ENCODE data around the gene SYCP3. TPM values are rescaled to one million over a fixed set of nuclear protein-coding genes. Genes with fewer than 3 reads are reported as not detected.
A peak's percentile ranks its signal among the peaks of the same experiment; 100 is the strongest.

Gene SYCP3
- total RNA-seq, 1 donor from 2014 or later, result under 0.01 TPM

DNA sequence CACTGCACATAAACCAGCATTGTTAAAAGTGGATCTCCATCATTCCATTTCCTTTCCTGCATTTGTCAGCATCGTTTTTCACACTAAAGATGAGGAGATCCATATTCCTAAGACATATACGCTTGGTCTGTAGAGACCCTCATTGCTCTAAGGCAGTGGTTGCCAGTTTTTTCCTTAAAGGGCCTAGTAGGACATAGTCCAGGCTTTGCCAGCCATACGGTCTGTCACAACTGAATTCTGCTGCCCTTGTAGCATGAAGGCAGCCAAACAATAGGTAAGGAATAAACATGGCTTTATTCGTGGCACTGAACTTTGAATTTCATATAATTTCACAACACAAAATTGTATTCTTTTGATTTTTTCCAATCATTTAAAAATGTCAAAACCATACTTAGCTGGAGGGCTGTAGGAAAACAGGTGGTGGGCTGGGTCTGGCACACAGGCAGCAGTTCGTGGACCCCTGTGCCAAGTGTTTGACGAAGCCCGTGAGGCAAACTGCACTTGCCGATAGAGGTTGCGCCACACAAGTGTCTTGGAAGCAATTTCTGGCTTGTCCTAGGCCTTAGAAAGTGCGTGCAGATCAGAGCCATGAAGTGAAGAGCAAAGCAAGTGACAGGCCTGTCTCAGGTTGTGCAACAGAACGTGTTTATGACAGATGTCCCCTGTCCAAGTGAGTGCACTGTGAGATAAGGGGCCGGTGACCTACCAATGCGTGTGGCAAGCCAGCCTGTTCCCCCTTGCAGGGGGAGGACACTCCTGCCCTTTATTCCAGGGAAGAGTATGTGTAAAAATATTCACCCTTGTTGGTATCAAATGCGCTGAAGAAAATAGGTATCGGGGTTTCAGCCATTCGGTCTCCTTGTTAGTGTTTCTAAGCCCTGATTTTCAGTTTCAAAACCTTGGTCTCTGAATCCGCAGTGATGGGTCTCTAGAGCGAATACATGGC lies 42.7 kb downstream of the SYCP3 start:
- TF ChIP-seq, protein P1, sequence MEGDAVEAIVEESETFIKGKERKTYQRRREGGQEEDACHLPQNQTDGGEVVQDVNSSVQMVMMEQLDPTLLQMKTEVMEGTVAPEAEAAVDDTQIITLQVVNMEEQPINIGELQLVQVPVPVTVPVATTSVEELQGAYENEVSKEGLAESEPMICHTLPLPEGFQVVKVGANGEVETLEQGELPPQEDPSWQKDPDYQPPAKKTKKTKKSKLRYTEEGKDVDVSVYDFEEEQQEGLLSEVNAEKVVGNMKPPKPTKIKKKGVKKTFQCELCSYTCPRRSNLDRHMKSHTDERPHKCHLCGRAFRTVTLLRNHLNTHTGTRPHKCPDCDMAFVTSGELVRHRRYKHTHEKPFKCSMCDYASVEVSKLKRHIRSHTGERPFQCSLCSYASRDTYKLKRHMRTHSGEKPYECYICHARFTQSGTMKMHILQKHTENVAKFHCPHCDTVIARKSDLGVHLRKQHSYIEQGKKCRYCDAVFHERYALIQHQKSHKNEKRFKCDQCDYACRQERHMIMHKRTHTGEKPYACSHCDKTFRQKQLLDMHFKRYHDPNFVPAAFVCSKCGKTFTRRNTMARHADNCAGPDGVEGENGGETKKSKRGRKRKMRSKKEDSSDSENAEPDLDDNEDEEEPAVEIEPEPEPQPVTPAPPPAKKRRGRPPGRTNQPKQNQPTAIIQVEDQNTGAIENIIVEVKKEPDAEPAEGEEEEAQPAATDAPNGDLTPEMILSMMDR (conservative IDR thresholded peaks at IDR 0.05; ENCODE audit: low read depth, low read length), result no peak
- H3K4me3 ChIP-seq (ENCODE audit: low read depth, low read length), result peak overlapping the region; percentile 79
- no peak for DNase-seq (ENCODE audit: low read depth)

DNA sequence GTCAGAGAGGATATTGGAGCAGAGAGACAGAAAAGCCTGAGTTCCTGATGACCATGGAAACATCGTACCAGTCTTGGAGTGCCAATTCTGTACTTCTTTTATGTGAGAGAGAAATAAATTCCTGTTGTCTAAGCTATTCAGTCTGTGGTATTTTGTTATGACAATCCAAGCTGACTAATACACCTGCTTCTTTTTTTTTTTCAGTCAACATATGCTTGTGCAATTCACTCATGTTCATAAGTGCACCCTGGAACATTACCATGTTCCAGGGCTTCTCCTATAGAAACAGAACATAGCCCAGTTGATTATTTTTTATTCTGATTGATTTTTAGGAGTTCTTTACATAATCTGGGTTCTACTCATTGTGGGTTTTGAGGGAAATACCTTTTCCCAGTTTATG lies 43.6 kb downstream of the SYCP3 start:
- peak; percentile 39 for DNase-seq (ENCODE audit: low read depth)
- no peak overlapping the region for H3K4me3 ChIP-seq (ENCODE audit: low read depth, low read length)
- TF ChIP-seq, protein P1 (conservative IDR thresholded peaks at IDR 0.05; ENCODE audit: low read depth, low read length), result no peak

DNA sequence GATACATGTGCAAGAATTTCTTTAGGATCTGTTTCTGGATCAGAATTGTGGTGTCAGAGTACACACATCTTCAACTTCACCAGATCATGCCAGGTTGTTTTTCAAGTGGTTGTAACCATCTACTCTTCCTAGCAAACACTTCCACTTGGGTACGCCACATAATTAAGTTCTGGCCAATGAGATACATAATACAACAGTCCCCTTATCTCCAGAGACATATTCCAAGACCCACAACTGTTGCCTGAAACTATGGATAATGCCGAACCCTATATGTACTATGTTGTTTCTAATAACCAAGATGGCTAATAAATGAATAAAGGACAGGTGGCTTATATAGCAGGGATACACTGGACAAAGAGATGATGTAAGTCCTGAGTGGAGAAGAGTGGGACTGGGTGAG lies 44.3 kb downstream of the SYCP3 start:
- DNase-seq (ENCODE audit: low read depth), result no peak
- no peak overlapping the region for H3K4me3 ChIP-seq (ENCODE audit: low read depth, low read length)
- TF ChIP-seq, protein P1 (conservative IDR thresholded peaks at IDR 0.05; ENCODE audit: low read depth, low read length), result no peak

DNA sequence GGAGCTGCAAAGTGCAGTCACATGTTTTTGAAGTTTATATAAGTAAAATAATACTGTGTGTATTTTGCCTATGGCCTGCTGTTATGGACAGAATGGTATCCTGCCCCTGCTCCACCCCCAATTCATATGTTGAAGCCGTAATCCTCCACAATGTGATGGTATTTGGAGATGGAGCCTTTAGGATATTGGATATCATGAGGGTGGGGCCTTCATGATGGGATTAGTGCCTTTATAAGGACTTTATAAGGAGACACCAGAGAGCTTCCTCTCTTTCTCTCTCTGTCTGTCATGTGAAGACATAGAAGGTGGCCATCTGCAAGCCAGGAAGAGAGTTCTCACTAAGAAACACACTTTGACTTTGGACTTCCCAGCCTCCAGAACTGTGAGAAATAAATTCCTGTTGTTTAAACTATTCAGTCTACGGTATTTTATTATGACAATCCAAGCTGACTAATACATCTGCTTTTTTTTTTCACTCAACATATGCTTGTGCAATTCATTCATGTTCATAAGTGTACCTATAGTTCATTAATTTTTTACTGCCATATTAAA lies 44.9 kb downstream of the SYCP3 start:
- H3K4me3 ChIP-seq (ENCODE audit: low read depth, low read length), result no peak overlapping the region
- TF ChIP-seq, protein P1 (conservative IDR thresholded peaks at IDR 0.05; ENCODE audit: low read depth, low read length), result no peak
- DNase-seq (ENCODE audit: low read depth), result no peak

DNA sequence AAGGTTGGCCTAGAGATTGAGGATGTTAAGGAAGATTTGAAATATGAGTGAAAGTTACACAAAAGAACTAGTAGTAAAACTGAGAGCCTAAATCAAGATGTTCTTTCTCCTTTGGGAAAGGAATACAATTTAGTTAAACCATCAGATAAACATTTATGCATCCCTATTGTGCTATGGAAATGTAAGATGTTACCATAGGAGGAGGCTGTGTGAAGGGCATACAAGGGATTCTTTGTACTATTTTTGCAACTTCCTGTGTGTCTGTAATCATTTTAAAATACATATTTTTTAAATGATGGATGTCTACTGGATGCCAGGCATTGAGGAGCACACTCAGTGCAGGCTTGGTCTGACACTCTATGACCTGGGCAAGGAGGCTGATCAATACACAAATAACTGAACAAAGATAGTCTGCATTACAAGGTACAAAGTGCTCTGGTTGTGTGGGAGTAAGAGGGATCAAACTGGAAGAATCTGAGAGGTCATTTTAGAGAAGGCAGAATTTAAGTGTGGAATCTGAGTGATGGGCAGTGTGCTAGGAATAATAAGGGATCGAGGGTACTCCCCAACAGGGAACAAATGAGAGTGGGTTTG lies 47.7 kb downstream of the SYCP3 start:
- DNase-seq (ENCODE audit: low read depth), result no peak
- TF ChIP-seq, protein P1 (conservative IDR thresholded peaks at IDR 0.05; ENCODE audit: low read depth, low read length), result no peak
- no peak overlapping the region for H3K4me3 ChIP-seq (ENCODE audit: low read depth, low read length)

DNA sequence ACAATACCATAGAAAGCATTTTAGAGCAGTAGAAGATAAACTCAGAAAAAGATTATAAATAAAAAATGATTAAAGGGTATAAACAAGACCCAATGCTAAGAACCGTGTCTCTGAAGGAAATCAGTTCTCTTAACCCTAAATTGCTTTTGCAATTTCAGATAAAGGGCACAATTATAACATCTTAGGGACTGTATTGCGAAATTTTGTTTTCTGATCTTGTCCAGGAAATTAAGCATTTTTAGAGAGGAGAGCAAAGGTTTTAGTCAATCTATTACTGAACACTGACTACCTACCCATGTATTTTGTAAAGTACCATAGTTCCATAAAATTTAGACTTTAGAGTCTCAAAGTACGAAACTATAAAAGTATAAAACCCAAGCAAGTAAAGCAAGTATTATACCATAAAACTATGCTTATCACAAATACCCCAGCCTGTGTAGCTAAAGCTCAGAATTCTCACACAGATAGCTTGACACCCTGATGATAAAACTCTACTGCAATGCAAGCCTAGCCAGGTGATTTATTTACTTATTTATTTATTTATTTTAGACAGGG lies 48.6 kb downstream of the SYCP3 start:
- TF ChIP-seq, protein P1 (conservative IDR thresholded peaks at IDR 0.05; ENCODE audit: low read depth, low read length), result no peak
- DNase-seq (ENCODE audit: low read depth), result no peak
- no peak overlapping the region for H3K4me3 ChIP-seq (ENCODE audit: low read depth, low read length)

Data from epithelial cell of proximal tubule (primary cell).